ENCODE results near the gene PACSIN2.

PACSIN2 gene

GRCh38 chr22:42889304-42889703 lies 125.6 kb downstream of the PACSIN2 start:
- no peak overlapping the region for H3K4me3 ChIP-seq (replicated peaks; ENCODE audit: low read depth, low read length)
- no peak for DNase-seq (ENCODE audit: low read depth)
- TF ChIP-seq CTCF (IDR thresholded peaks at IDR 0.05; ENCODE audit: low read length, missing control alignments) = no peak

- no peak for TF ChIP-seq CTCF (IDR thresholded peaks at IDR 0.05; ENCODE audit: low read length, missing control alignments)
- no peak overlapping the region for H3K4me3 ChIP-seq (replicated peaks; ENCODE audit: low read depth, low read length)
- DNase-seq (ENCODE audit: low read depth) = no peak
Measured at GRCh38 chr22:42887523-42888507, 127.1 kb downstream of the PACSIN2 start.

GRCh38 chr22:42887120-42887519 lies 127.8 kb downstream of the PACSIN2 start:
- H3K4me3 ChIP-seq (replicated peaks; ENCODE audit: low read depth, low read length) = no peak overlapping the region
- no peak for DNase-seq (ENCODE audit: low read depth)
- no peak for TF ChIP-seq CTCF (IDR thresholded peaks at IDR 0.05; ENCODE audit: low read length, missing control alignments)

GRCh38 chr22:42885446-42885845 lies 129.5 kb downstream of the PACSIN2 start:
- H3K4me3 ChIP-seq (replicated peaks; ENCODE audit: low read depth, low read length) = no peak overlapping the region
- no peak for TF ChIP-seq CTCF (IDR thresholded peaks at IDR 0.05; ENCODE audit: low read length, missing control alignments)
- no peak for DNase-seq (ENCODE audit: low read depth)

- no peak for TF ChIP-seq CTCF (IDR thresholded peaks at IDR 0.05; ENCODE audit: low read length, missing control alignments)
- DNase-seq (ENCODE audit: low read depth) = no peak
- H3K4me3 ChIP-seq (replicated peaks; ENCODE audit: low read depth, low read length) = no peak overlapping the region
Measured at GRCh38 chr22:42884616-42885375, 130.2 kb downstream of the PACSIN2 start.

- no peak for TF ChIP-seq CTCF (IDR thresholded peaks at IDR 0.05; ENCODE audit: low read length, missing control alignments)
- DNase-seq (ENCODE audit: low read depth) = no peak
- H3K4me3 ChIP-seq (replicated peaks; ENCODE audit: low read depth, low read length) = no peak overlapping the region
Measured at GRCh38 chr22:42883970-42884369, 131.0 kb downstream of the PACSIN2 start.

Data from fibroblast of pulmonary artery (primary cell).